Muscle layer of colon (tissue), 2 donors: ENCODE measurements around the gene DUSP8.
"Not testable (repeated sequence)": the region's sequence is repeated elsewhere in the genome, so short reads cannot be mapped to it uniquely, and the experiment has no call there.

Source experiments
- H3K27ac ChIP-seq: one replicate; pipeline ENCODE4 v1.7.0; 2013; ENCODE audit warnings: low read depth, mild to moderate bottlenecking, low read length, moderate library complexity
- H3K27me3 ChIP-seq, 2 donors: one replicate each; pipeline ENCODE4 v1.7.0; 2013; ENCODE audit warnings: low read length in 2 of 2, mild to moderate bottlenecking in 2 of 2; ENCODE audit not compliant: insufficient read depth in 2 of 2, control insufficient read depth in 1 of 2
- H3K36me3 ChIP-seq: one replicate; pipeline ENCODE4 v1.7.0; 2013; ENCODE audit warnings: mild to moderate bottlenecking, low read length; ENCODE audit not compliant: insufficient read depth
- H3K4me1 ChIP-seq: one replicate; pipeline ENCODE4 v1.7.0; 2013; ENCODE audit warnings: mild to moderate bottlenecking, low read length; ENCODE audit not compliant: insufficient read depth
- H3K4me3 ChIP-seq, 2 donors: one replicate each; pipeline ENCODE4 v1.7.0; 2013; ENCODE audit warnings: low read length in 2 of 2, low read depth in 1 of 2, mild to moderate bottlenecking in 1 of 2, moderate library complexity in 1 of 2
- H3K9ac ChIP-seq: one replicate; pipeline ENCODE4 v1.7.0; 2013; ENCODE audit warnings: low read length
- H3K9me3 ChIP-seq: one replicate; pipeline ENCODE4 v1.7.0; 2013; ENCODE audit warnings: mild to moderate bottlenecking, low read length
- donor health status: abdominal sarcoma.
- donor health status: Adenocarcinoma of cecum.

The DUSP8 gene

DNA sequence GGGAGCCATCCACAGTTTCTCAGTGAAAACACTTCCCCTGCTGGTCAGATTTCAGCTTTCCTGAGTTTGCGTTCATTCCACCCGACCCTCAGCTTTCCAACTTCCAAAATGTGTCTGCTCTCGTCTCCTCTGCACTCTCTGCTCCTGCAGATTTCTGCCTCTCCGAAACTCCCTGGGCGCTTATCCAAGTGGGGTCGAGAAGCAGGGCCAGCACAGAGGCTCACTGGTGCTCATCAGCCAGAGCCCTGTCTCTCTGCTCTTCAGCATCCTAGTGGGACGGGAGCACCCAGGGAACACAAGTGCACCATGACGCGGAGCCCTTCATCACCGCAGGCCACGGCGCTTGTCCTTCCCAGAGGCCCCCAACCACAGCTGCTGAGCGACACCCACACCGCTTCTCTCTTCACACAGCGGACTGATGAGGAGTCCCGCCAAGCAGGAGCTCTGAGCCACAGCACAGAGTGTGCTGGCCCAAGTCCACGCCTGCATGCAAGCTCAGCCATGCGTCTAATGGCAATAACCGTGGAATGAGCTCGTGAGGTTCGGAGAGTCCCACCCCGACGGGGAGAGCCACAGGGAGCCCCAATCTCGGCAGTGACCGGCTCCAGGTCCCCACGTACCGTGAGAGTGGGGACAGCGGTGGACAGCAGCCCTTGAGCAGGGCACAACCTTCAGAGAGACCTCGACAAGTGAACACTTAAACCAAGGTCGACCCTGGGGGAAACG, 57.6 kb downstream of the DUSP8 start:
- H3K9ac ChIP-seq: no peak overlapping the region
- peaks cover 41% of the 10 kb centered on the region for H3K4me1 ChIP-seq
- H3K9me3 ChIP-seq: no peaks in the 10 kb centered on the region
- no peaks in the 10 kb centered on the region for H3K36me3 ChIP-seq
- H3K27ac ChIP-seq: peak overlapping the region; percentile 63
- H3K4me3 ChIP-seq: peak overlapping the region in 1 of 2 donors; percentile 29
- no peaks in the 10 kb centered on the region for H3K27me3 ChIP-seq

DNA sequence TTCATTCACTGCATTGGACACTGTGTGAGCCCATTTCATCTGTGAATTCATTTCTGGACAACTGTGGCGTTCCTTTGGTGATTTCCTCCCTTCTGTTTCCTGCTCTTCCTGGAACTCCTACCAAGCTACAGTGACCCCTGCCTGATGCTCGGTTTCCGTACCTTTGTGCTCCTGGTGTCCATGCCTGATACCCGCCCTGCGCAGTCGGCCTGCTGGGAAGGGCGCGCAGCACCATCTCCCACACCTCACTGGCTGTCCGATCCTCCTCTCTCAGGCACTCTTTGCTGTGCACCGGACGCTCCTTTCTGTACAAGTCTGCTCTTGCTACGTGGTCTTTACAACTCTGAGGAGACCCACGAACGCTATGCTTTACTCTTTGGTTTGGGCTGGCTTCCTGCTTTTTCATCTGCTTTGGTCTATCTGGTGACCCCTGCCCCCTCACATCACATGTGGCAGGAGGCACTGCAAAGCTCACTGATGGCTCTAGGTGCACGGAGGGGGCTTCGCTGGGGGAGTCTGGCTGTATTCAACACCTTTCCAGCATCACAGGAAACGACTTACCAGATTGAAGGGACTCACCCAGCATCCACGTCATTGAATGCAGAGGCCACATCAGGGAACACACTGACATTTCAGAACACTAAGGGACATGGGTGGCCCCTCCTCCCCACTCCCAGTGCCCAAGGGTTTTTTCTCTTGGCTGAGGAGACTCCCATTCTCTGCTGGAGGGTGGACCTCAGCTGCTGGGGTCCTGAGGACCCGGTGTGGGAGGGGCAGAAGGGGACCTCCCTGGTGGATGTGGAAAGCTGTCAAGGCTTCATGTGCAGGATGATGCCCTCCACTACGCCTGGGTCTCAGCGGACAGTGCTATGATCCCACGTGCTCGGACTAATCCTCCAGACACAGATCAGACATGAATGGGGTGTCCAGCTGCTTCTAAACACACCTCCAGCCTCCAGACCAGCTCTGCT, 58.5 kb downstream of the DUSP8 start:
- no peaks in the 10 kb centered on the region for H3K9me3 ChIP-seq
- H3K36me3 ChIP-seq: no peaks in the 10 kb centered on the region
- no peaks in the 10 kb centered on the region for H3K27me3 ChIP-seq
- H3K27ac ChIP-seq: peak overlapping the region; percentile 63
- peaks cover 45% of the 10 kb centered on the region for H3K4me1 ChIP-seq
- H3K9ac ChIP-seq: no peak overlapping the region
- no peak overlapping the region for H3K4me3 ChIP-seq

GRCh38 chr11:1512531-1513258, 59.4 kb downstream of the DUSP8 start:
- H3K9ac ChIP-seq, H3K27ac ChIP-seq, H3K9me3 ChIP-seq, H3K36me3 ChIP-seq, H3K4me3 ChIP-seq, H3K27me3 ChIP-seq: not testable (repeated sequence)
- H3K4me1 ChIP-seq: peaks cover 51% of the 10 kb centered on the region

DNA sequence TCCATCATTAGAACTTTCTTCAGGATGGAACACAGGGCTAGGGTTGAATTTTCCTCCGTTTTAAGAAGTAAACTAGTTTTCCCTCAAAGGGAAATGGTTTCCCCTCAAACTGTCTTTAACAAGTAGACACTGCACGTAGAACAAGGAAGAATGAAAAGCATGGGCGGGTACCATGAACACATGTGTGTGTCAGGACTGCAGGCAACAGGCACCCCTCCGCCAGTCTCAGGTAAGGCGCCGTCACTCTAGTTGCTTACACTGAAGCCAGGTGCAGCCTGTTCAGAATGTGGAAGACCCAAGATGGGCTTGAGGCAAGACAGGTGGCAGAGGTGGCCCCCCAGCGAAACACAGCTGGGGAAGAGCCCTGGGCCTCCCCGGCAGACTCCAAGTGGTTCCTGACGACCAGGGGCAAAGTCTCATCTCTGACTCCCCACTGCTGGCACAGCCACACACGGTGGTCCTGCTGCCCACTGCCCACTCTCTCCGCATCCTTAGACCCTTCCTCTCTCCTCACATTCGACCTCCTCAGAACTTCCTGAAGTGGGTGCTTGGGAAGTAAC, 60.1 kb downstream of the DUSP8 start:
- Histone ChIP-seq H3K27ac (no peak overlapping the region), H3K9ac (no peak overlapping the region), H3K4me1 (peaks cover 55% of the 10 kb centered on the region), H3K9me3 (no peaks in the 10 kb centered on the region), H3K27me3 (no peaks in the 10 kb centered on the region), H3K4me3 (no peak overlapping the region), H3K36me3 (no peaks in the 10 kb centered on the region)

DNA sequence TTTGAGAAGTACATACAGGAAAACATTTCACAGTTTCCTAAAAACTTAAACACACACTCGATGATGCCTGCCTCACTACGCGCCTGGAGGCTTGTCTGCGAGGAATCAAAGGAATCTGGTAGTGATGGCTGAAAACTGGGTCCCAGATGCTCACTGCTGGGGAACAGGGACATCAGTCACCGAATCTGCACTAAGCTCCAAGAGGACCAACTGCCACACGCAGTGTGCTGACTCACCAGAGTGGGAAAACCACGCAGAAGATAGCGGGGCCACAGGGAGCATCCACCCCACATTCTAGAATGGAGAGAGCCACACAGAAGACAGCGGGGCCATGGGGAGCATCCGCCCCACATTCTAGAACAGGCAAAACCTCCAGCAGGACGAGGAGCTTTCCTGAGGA, 61.1 kb downstream of the DUSP8 start:
- H3K36me3 ChIP-seq: no peaks in the 10 kb centered on the region
- H3K27ac ChIP-seq: no peak overlapping the region
- no peaks in the 10 kb centered on the region for H3K9me3 ChIP-seq
- H3K27me3 ChIP-seq: no peaks in the 10 kb centered on the region
- no peak overlapping the region for H3K9ac ChIP-seq
- peaks cover 59% of the 10 kb centered on the region for H3K4me1 ChIP-seq
- no peak overlapping the region for H3K4me3 ChIP-seq

DNA sequence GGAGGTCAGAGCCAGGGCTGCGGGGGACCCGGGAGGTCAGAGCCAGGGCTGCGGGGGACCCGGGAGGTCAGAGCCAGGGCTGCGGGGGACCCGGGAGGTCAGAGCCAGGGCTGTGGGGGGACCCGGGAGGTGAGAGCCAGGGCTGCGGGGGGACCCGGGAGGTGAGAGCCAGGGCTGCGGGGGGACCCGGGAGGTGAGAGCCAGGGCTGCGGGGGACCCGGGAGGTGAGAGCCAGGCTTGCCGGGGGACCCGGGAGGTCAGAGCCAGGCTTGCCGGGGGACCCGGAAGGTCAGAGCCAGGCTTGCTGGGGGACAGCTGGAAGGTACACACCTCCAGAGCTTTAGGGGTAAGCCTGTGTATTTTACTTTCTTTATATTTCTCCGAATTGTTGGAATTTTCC, 61.7 kb downstream of the DUSP8 start:
- not testable (repeated sequence) for H3K9ac ChIP-seq, H3K27ac ChIP-seq, H3K4me3 ChIP-seq, H3K36me3 ChIP-seq, H3K27me3 ChIP-seq, H3K9me3 ChIP-seq
- peaks cover 54% of the 10 kb centered on the region for H3K4me1 ChIP-seq

GRCh38 chr11:1509626-1510255, 62.3 kb downstream of the DUSP8 start:
- no peak overlapping the region for H3K27ac ChIP-seq
- no peaks in the 10 kb centered on the region for H3K9me3 ChIP-seq
- no peaks in the 10 kb centered on the region for H3K36me3 ChIP-seq
- no peak overlapping the region for H3K4me3 ChIP-seq
- H3K27me3 ChIP-seq: no peaks in the 10 kb centered on the region
- H3K4me1 ChIP-seq: peaks cover 50% of the 10 kb centered on the region
- H3K9ac ChIP-seq: no peak overlapping the region

GRCh38 chr11:1508986-1509385, 63.1 kb downstream of the DUSP8 start:
- no peak overlapping the region for H3K27ac ChIP-seq
- H3K4me1 ChIP-seq: peaks cover 50% of the 10 kb centered on the region
- no peaks in the 10 kb centered on the region for H3K9me3 ChIP-seq
- H3K9ac ChIP-seq: no peak overlapping the region
- H3K4me3 ChIP-seq: no peak overlapping the region
- H3K27me3 ChIP-seq: no peaks in the 10 kb centered on the region
- H3K36me3 ChIP-seq: no peaks in the 10 kb centered on the region

DNA sequence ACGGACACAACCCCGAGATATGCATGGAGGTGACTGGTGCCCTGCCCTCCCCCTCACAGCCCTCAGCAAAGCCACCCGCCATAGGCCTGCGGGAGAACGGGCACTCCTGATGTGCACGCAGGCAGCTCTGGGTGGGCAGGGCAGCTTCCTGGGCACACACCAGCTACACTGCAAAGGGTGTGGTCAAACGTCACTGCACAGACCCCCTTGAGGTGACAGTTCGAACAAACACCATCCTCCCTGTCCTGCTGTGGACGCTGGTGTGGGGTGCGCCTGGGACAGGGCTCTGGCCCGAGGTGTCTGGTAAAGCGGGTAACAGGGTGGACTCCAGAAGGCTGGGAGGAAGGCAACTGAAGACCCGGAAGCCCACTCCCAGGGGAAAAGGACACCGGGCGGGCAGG, 63.6 kb downstream of the DUSP8 start:
- Histone ChIP-seq H3K27ac (no peak overlapping the region), H3K9ac (no peak overlapping the region), H3K27me3 (no peaks in the 10 kb centered on the region), H3K36me3 (no peaks in the 10 kb centered on the region), H3K4me1 (peaks cover 50% of the 10 kb centered on the region), H3K9me3 (no peaks in the 10 kb centered on the region), H3K4me3 (no peak overlapping the region)

GRCh38 chr11:1507381-1508140, 64.5 kb downstream of the DUSP8 start:
- Histone ChIP-seq H3K4me1 (peaks cover 56% of the 10 kb centered on the region), H3K9ac (peak overlapping the region; percentile 21), H3K27me3 (no peaks in the 10 kb centered on the region), H3K9me3 (no peaks in the 10 kb centered on the region), H3K4me3 (no peak overlapping the region), H3K36me3 (no peaks in the 10 kb centered on the region), H3K27ac (peak overlapping the region; percentile 19)
